Measurements from ENCODE around the gene RTKN2.

The RTKN2 gene

GRCh38 chr10:62243647-62243997, 25.0 kb downstream of the RTKN2 start:
- no peak for TF ChIP-seq REST (IDR thresholded peaks at IDR 0.05; ENCODE audit: insufficient read depth in 1 of 2, low read depth in 2 of 2, low read length in 2 of 2)
- no peak for TF ChIP-seq FOXP2 (optimal IDR thresholded peaks at IDR 0.05; ENCODE audit: borderline replicate concordance, extremely low read depth, extremely low read length, insufficient read depth)
- no peak for TF ChIP-seq TAF1 (IDR thresholded peaks at IDR 0.05; ENCODE audit: borderline replicate concordance, insufficient read depth, low read length)
- no peak for TF ChIP-seq SIN3A (IDR thresholded peaks at IDR 0.05; ENCODE audit: borderline replicate concordance, insufficient read depth, low read length)
- no peak for TF ChIP-seq POLR2AphosphoS5 (IDR thresholded peaks at IDR 0.05; ENCODE audit: low read depth, low read length)

- TF ChIP-seq TAF1 (IDR thresholded peaks at IDR 0.05; ENCODE audit: borderline replicate concordance, insufficient read depth, low read length) (no peak), FOXP2 (optimal IDR thresholded peaks at IDR 0.05; ENCODE audit: borderline replicate concordance, extremely low read depth, extremely low read length, insufficient read depth) (no peak), POLR2AphosphoS5 (IDR thresholded peaks at IDR 0.05; ENCODE audit: low read depth, low read length) (no peak), SIN3A (IDR thresholded peaks at IDR 0.05; ENCODE audit: borderline replicate concordance, insufficient read depth, low read length) (no peak), REST (IDR thresholded peaks at IDR 0.05; ENCODE audit: insufficient read depth in 1 of 2, low read depth in 2 of 2, low read length in 2 of 2) (no peak)
Observed at GRCh38 chr10:62239994-62240393, 28.6 kb downstream of the RTKN2 start.

GRCh38 chr10:62238880-62239279, 29.8 kb downstream of the RTKN2 start:
- TF ChIP-seq REST (IDR thresholded peaks at IDR 0.05; ENCODE audit: insufficient read depth in 1 of 2, low read depth in 2 of 2, low read length in 2 of 2): no peak
- no peak for TF ChIP-seq FOXP2 (optimal IDR thresholded peaks at IDR 0.05; ENCODE audit: borderline replicate concordance, extremely low read depth, extremely low read length, insufficient read depth)
- TF ChIP-seq POLR2AphosphoS5 (IDR thresholded peaks at IDR 0.05; ENCODE audit: low read depth, low read length): no peak
- TF ChIP-seq SIN3A (IDR thresholded peaks at IDR 0.05; ENCODE audit: borderline replicate concordance, insufficient read depth, low read length): no peak
- no peak for TF ChIP-seq TAF1 (IDR thresholded peaks at IDR 0.05; ENCODE audit: borderline replicate concordance, insufficient read depth, low read length)

GRCh38 chr10:62237966-62238365, 30.7 kb downstream of the RTKN2 start:
- TF ChIP-seq POLR2AphosphoS5 (IDR thresholded peaks at IDR 0.05; ENCODE audit: low read depth, low read length): no peak
- TF ChIP-seq SIN3A (IDR thresholded peaks at IDR 0.05; ENCODE audit: borderline replicate concordance, insufficient read depth, low read length): no peak
- no peak for TF ChIP-seq TAF1 (IDR thresholded peaks at IDR 0.05; ENCODE audit: borderline replicate concordance, insufficient read depth, low read length)
- TF ChIP-seq REST (IDR thresholded peaks at IDR 0.05; ENCODE audit: insufficient read depth in 1 of 2, low read depth in 2 of 2, low read length in 2 of 2): no peak
- TF ChIP-seq FOXP2 (optimal IDR thresholded peaks at IDR 0.05; ENCODE audit: borderline replicate concordance, extremely low read depth, extremely low read length, insufficient read depth): no peak

GRCh38 chr10:62237506-62237905, 31.1 kb downstream of the RTKN2 start:
- TF ChIP-seq TAF1 (IDR thresholded peaks at IDR 0.05; ENCODE audit: borderline replicate concordance, insufficient read depth, low read length) (no peak), SIN3A (IDR thresholded peaks at IDR 0.05; ENCODE audit: borderline replicate concordance, insufficient read depth, low read length) (no peak), REST (IDR thresholded peaks at IDR 0.05; ENCODE audit: insufficient read depth in 1 of 2, low read depth in 2 of 2, low read length in 2 of 2) (no peak), FOXP2 (optimal IDR thresholded peaks at IDR 0.05; ENCODE audit: borderline replicate concordance, extremely low read depth, extremely low read length, insufficient read depth) (no peak), POLR2AphosphoS5 (IDR thresholded peaks at IDR 0.05; ENCODE audit: low read depth, low read length) (no peak)

All from PFSK-1 (cell line).